HEK293 (cell line): ENCODE measurements around the gene SRBD1.

Experiments used
- CTCF ChIA-PET: fragments of 350-600 bp; formaldehyde crosslinking; extraction: SDS; loops from one replicate; lab custom pipeline; 2021; ENCODE audit warnings: antibody characterized with exemption; lab: Yijun Ruan, JAX
- POLR2A ChIA-PET: fragments of 300-600 bp; formaldehyde crosslinking; extraction: SDS; loops from one replicate; lab custom pipeline; 2020; ENCODE audit warnings: antibody characterized with exemption, inconsistent platforms; lab: Yijun Ruan, JAX
- H3K27ac ChIP-seq: fragments of 200-500 bp; sonication (Bioruptor generic); 2 replicates; pipeline ENCODE4 v1.5.1; 2014; ENCODE audit warnings: low read depth, low read length, control low read depth, inconsistent platforms; ENCODE audit errors: extremely low read depth
- H3K36me3 ChIP-seq, 2 experiments: fragments of 200-500 bp in 1 of 2; sonication (Bioruptor generic) in 1 of 2; 1 replicate in 1 of 2; 2 replicates in 1 of 2; pipeline ENCODE4 v1.5.1; 2014 to 2017; ENCODE audit warnings: inconsistent platforms in 2 of 2, low read length in 2 of 2; ENCODE audit not compliant: control insufficient read depth in 2 of 2, insufficient read depth in 1 of 2
- H3K4me1 ChIP-seq: fragments of 200-500 bp; sonication (Bioruptor generic); 2 replicates; pipeline ENCODE4 v1.5.1; 2014; ENCODE audit warnings: mild to moderate bottlenecking, low read length, inconsistent platforms; ENCODE audit not compliant: control insufficient read depth, insufficient read depth
- H3K4me3 ChIP-seq: 2 replicates; pipeline ENCODE4 v1.5.1; 2011; ENCODE audit warnings: low read depth, mild to moderate bottlenecking, control low read depth, low read length, moderate library complexity
- H3K9me3 ChIP-seq: fragments of 200-500 bp; sonication (Bioruptor generic); 2 replicates; pipeline ENCODE4 v1.5.1; 2014; ENCODE audit warnings: low read depth, low read length, inconsistent platforms; ENCODE audit not compliant: control insufficient read depth, insufficient read depth
- BCL11A ChIP-seq: fragments of 450-650 bp; formaldehyde crosslinking; IDR thresholded peaks from 2 replicates; pipeline ENCODE4 v1.5.1; 2016; ENCODE audit warnings: low read depth, missing biosample characterization, missing genetic modification characterization
- KLF7 ChIP-seq: fragments of 450-650 bp; formaldehyde crosslinking; IDR thresholded peaks from 2 replicates; pipeline ENCODE4 v1.5.1; 2016; ENCODE audit warnings: missing biosample characterization, missing genetic modification characterization, borderline replicate concordance
- KLF9 ChIP-seq: fragments of 450-650 bp; formaldehyde crosslinking; IDR thresholded peaks from 2 replicates; pipeline ENCODE4 v1.5.1; 2016; ENCODE audit warnings: missing biosample characterization, missing genetic modification characterization, low read depth
- MZF1 ChIP-seq: fragments of 450-650 bp; formaldehyde crosslinking; IDR thresholded peaks from 2 replicates; pipeline ENCODE4 v1.5.1; 2017; ENCODE audit warnings: missing biosample characterization, missing genetic modification characterization, borderline replicate concordance
- OVOL3 ChIP-seq: fragments of 450-650 bp; formaldehyde crosslinking; IDR thresholded peaks from 2 replicates; pipeline ENCODE4 v1.5.1; 2016; ENCODE audit warnings: missing biosample characterization, missing genetic modification characterization
- ZBTB8A ChIP-seq: fragments of 450-650 bp; formaldehyde crosslinking; IDR thresholded peaks from 2 replicates; pipeline ENCODE4 v1.5.1; 2016; ENCODE audit warnings: missing biosample characterization, missing genetic modification characterization
- ZFHX2 ChIP-seq: fragments of 450-650 bp; formaldehyde crosslinking; conservative IDR thresholded peaks from 2 replicates; pipeline ENCODE4 v1.5.1; 2016; ENCODE audit warnings: missing biosample characterization, missing genetic modification characterization
- ZFP69B ChIP-seq: fragments of 450-650 bp; formaldehyde crosslinking; IDR thresholded peaks from 2 replicates; pipeline ENCODE4 v1.5.1; 2016; ENCODE audit warnings: missing biosample characterization, missing genetic modification characterization
- ZNF132 ChIP-seq: fragments of 450-650 bp; formaldehyde crosslinking; IDR thresholded peaks from 2 replicates; pipeline ENCODE4 v1.5.1; 2017; ENCODE audit warnings: missing biosample characterization, missing genetic modification characterization, borderline replicate concordance
- ZNF211 ChIP-seq: fragments of 450-650 bp; formaldehyde crosslinking; IDR thresholded peaks from 2 replicates; pipeline ENCODE4 v1.5.1; 2016; ENCODE audit warnings: low read depth, missing biosample characterization, missing genetic modification characterization
- ZNF350 ChIP-seq: fragments of 450-650 bp; formaldehyde crosslinking; IDR thresholded peaks from 2 replicates; pipeline ENCODE4 v1.5.0; 2017; ENCODE audit warnings: missing biosample characterization, mild to moderate bottlenecking, missing genetic modification characterization
- ZNF404 ChIP-seq: fragments of 450-650 bp; formaldehyde crosslinking; IDR thresholded peaks from 2 replicates; pipeline ENCODE4 v1.5.1; 2017; ENCODE audit warnings: missing biosample characterization, missing genetic modification characterization
- ZNF660 ChIP-seq: fragments of 450-650 bp; IDR thresholded peaks from 2 replicates; pipeline ENCODE4 v1.5.1; 2018; ENCODE audit warnings: missing biosample characterization, mild to moderate bottlenecking, missing genetic modification characterization
- ZNF707 ChIP-seq: fragments of 450-650 bp; formaldehyde crosslinking; IDR thresholded peaks from 2 replicates; pipeline ENCODE4 v1.5.1; 2016; ENCODE audit warnings: missing biosample characterization, missing genetic modification characterization
- ZNF830 ChIP-seq: fragments of 450-650 bp; IDR thresholded peaks from 2 replicates; pipeline ENCODE4 v1.5.0; 2018; ENCODE audit warnings: missing biosample characterization, missing genetic modification characterization, low read depth, mild to moderate bottlenecking, moderate library complexity
- TF ChIP-seq, protein P1 (sequence below): fragments of 450-650 bp; formaldehyde crosslinking; IDR thresholded peaks from 2 replicates; pipeline ENCODE4 v1.5.1; 2017; ENCODE audit warnings: missing biosample characterization, missing genetic modification characterization
- TF ChIP-seq, protein P2 (sequence below): fragments of 450-650 bp; formaldehyde crosslinking; IDR thresholded peaks from 2 replicates; pipeline ENCODE4 v1.5.1; 2016; ENCODE audit warnings: missing biosample characterization, missing genetic modification characterization
- TF ChIP-seq, protein P3 (sequence below): fragments of 450-650 bp; formaldehyde crosslinking; IDR thresholded peaks from 2 replicates; pipeline ENCODE4 v1.5.1; 2016; ENCODE audit warnings: missing biosample characterization, missing genetic modification characterization
- TF ChIP-seq, protein P4 (sequence below): fragments of 450-650 bp; formaldehyde crosslinking; optimal IDR thresholded peaks from 2 replicates; pipeline ENCODE3; 2016; ENCODE audit warnings: missing biosample characterization, mild to moderate bottlenecking, missing genetic modification characterization
- TF ChIP-seq, protein P5 (sequence below): fragments of 450-650 bp; formaldehyde crosslinking; IDR thresholded peaks from 2 replicates; pipeline ENCODE4 v1.5.1; 2016; ENCODE audit warnings: missing biosample characterization, missing genetic modification characterization

Gene SRBD1

DNA sequence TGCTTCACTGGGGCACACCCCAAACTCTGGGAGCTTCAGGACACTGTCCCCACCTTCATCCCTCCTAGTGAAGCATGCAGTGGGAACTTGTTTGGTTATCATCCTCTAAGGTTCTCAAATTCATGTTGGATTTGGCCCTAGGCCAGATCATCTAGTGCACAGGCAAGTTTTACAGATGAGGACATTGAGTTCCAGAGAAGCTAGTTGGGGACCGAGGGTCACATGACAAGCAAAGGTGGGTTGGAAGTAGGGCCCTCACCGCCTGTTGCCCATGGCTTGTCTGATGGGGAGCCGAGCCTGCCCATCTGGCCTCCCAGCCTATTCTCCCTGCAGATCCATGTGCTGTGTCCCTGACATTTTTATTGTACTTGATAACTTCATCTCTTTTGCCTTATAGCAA, 43.2 kb upstream of the SRBD1 start (continued):
- TF ChIP-seq, protein P1, sequence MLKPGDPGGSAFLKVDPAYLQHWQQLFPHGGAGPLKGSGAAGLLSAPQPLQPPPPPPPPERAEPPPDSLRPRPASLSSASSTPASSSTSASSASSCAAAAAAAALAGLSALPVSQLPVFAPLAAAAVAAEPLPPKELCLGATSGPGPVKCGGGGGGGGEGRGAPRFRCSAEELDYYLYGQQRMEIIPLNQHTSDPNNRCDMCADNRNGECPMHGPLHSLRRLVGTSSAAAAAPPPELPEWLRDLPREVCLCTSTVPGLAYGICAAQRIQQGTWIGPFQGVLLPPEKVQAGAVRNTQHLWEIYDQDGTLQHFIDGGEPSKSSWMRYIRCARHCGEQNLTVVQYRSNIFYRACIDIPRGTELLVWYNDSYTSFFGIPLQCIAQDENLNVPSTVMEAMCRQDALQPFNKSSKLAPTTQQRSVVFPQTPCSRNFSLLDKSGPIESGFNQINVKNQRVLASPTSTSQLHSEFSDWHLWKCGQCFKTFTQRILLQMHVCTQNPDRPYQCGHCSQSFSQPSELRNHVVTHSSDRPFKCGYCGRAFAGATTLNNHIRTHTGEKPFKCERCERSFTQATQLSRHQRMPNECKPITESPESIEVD = 0 out of 2 replicates have a peak, but pooled peaks have one; percentile 14
- TF ChIP-seq, protein P2, sequence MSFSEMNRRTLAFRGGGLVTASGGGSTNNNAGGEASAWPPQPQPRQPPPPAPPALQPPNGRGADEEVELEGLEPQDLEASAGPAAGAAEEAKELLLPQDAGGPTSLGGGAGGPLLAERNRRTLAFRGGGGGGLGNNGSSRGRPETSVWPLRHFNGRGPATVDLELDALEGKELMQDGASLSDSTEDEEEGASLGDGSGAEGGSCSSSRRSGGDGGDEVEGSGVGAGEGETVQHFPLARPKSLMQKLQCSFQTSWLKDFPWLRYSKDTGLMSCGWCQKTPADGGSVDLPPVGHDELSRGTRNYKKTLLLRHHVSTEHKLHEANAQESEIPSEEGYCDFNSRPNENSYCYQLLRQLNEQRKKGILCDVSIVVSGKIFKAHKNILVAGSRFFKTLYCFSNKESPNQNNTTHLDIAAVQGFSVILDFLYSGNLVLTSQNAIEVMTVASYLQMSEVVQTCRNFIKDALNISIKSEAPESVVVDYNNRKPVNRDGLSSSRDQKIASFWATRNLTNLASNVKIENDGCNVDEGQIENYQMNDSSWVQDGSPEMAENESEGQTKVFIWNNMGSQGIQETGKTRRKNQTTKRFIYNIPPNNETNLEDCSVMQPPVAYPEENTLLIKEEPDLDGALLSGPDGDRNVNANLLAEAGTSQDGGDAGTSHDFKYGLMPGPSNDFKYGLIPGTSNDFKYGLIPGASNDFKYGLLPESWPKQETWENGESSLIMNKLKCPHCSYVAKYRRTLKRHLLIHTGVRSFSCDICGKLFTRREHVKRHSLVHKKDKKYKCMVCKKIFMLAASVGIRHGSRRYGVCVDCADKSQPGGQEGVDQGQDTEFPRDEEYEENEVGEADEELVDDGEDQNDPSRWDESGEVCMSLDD (tag by site-specific recombination) = no peak
- 0 out of 2 replicates have a peak, but pooled peaks have one; percentile 38 for TF ChIP-seq ZNF660 (tag by site-specific recombination)

DNA sequence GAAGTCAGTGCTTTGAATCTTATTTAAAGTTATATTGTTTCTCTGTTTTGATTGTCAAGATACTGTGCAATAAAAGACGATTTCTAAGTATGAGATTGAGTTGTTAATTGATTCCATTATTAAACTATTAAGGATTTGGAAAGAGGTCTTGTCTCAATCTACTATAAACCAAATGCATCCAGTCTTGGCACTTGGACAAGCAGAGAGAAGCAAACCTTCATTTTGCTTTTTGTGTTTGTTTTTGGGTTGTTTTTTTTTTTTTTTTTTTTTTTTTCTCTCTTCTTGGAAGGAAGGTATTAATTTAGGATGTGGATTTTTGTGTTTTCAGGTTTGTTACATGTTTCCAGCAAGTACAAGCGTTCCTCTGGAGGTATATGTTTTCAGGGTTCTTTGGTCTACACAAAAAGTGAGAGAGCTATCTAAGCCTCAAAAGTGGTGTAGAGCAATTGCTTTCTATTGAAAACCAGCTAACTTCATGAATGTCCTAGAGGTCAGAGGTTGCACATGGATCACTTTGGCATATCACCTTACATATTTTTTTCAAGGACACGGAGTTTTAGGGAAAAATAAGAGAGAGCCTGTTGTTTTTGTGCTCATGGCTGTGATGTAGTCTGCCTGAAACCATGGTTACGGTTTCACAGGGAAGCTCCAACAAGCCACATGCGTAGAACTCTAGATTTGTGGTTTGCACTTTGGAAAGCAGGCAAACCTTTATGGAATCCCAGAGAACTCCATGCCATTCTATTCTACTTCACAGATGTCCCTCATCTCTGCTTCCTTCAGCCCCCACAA, 42.3 kb upstream of the SRBD1 start:
- Histone ChIP-seq H3K4me1 (peaks cover 23% of the 10 kb centered on the region), H3K4me3 (peak overlapping the region; percentile 75), H3K9me3 (no peaks in the 10 kb centered on the region), H3K27ac (peak overlapping the region; percentile 96; the same call in 1 of the 2 replicates), H3K36me3 (no peaks in the 10 kb centered on the region)
- ChIA-PET POLR2A (interaction anchor here (0.6 to 1.3 kb wide), 3 partner anchors 38 to 144 kb away, joined by 3 to 8 read pairs (median 3); partner anchors contain the start of gene SRBD1), CTCF (interaction anchor here (0.7 to 1.0 kb wide), 3 partner anchors 9 to 61 kb away, joined by 3 read pairs; no protein-coding TSS in a partner anchor)
- TF ChIP-seq KLF7 (tag by site-specific recombination) (no peak), MZF1 (no peak)
- TF ChIP-seq, protein P3, sequence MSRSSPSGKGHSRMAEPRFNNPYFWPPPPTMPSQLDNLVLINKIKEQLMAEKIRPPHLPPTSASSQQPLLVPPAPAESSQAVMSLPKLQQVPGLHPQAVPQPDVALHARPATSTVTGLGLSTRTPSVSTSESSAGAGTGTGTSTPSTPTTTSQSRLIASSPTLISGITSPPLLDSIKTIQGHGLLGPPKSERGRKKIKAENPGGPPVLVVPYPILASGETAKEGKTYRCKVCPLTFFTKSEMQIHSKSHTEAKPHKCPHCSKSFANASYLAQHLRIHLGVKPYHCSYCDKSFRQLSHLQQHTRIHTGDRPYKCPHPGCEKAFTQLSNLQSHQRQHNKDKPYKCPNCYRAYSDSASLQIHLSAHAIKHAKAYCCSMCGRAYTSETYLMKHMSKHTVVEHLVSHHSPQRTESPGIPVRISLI = peak; percentile 84; the same call in 1 of the 2 replicates

DNA sequence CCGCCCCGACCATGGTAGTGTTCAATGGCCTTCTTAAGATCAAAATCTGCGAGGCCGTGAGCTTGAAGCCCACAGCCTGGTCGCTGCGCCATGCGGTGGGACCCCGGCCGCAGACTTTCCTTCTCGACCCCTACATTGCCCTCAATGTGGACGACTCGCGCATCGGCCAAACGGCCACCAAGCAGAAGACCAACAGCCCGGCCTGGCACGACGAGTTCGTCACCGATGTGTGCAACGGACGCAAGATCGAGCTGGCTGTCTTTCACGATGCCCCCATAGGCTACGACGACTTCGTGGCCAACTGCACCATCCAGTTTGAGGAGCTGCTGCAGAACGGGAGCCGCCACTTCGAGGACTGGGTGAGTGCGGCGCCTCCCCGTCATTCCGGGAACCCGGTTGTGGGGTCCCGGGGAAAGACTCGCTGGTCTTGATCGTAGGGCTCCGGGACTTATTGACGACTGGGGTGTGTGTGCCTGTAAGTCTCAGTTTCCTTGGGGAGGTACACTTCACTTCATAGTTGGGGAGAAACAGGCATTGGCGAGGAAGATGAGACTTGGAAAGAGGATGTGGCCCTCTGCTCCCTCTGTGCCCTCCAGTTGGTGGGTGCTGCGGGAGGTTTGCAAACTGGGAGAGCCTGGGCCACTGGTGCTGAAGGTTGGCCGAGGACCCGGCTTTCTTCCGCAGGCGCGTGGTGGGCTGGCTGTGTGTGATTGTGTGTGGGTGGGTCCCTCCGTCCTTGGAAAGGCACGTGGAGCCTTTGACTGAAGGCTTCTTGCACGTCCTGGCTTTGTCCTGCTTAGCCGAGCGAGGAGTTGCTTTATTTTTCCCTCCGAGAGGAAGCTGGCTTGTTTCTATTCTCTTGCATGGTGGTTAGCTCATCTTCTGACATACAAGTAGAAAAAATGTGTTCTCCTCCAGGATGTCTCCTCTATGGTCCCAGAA, 41.3 kb upstream of the SRBD1 start:
- Histone ChIP-seq H3K4me3 (peak overlapping the region; percentile 75), H3K9me3 (no peaks in the 10 kb centered on the region), H3K4me1 (peaks cover 23% of the 10 kb centered on the region), H3K27ac (peak overlapping the region; percentile 96; the same call in 1 of the 2 replicates), H3K36me3 (no peaks in the 10 kb centered on the region)
- ChIA-PET CTCF (interaction anchor here (0.6 to 1.2 kb wide), 3 partner anchors 8 to 286 kb away, joined by 3 to 4 read pairs (median 3); no protein-coding TSS in a partner anchor), POLR2A (interaction anchor here (0.7 to 1.3 kb wide), 4 partner anchors 9 to 206 kb away, joined by 3 to 8 read pairs (median 4); partner anchors contain the start of gene SRBD1)
- TF ChIP-seq, protein P4, sequence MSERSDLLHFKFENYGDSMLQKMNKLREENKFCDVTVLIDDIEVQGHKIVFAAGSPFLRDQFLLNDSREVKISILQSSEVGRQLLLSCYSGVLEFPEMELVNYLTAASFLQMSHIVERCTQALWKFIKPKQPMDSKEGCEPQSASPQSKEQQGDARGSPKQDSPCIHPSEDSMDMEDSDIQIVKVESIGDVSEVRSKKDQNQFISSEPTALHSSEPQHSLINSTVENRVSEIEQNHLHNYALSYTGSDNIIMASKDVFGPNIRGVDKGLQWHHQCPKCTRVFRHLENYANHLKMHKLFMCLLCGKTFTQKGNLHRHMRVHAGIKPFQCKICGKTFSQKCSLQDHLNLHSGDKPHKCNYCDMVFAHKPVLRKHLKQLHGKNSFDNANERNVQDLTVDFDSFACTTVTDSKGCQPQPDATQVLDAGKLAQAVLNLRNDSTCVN (tag by site-specific recombination) = peak; percentile 17
- TF ChIP-seq ZFHX2 = peak; percentile 81
- no peak for TF ChIP-seq OVOL3 (tag by site-specific recombination)
- TF ChIP-seq ZBTB8A (tag by site-specific recombination) = peak; percentile 42; the same call in 1 of the 2 replicates
- TF ChIP-seq, protein P5, sequence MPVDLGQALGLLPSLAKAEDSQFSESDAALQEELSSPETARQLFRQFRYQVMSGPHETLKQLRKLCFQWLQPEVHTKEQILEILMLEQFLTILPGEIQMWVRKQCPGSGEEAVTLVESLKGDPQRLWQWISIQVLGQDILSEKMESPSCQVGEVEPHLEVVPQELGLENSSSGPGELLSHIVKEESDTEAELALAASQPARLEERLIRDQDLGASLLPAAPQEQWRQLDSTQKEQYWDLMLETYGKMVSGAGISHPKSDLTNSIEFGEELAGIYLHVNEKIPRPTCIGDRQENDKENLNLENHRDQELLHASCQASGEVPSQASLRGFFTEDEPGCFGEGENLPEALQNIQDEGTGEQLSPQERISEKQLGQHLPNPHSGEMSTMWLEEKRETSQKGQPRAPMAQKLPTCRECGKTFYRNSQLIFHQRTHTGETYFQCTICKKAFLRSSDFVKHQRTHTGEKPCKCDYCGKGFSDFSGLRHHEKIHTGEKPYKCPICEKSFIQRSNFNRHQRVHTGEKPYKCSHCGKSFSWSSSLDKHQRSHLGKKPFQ (tag by site-specific recombination) = no peak
- TF ChIP-seq ZNF830 (tag by site-specific recombination) = no peak
- TF ChIP-seq ZNF404 (tag by site-specific recombination) = no peak
- no peak for TF ChIP-seq ZNF660 (tag by site-specific recombination)
- no peak for TF ChIP-seq ZNF132 (tag by site-specific recombination)
- TF ChIP-seq ZNF707 (tag by site-specific recombination) = no peak
- TF ChIP-seq ZNF350 (tag by site-specific recombination) = no peak
- no peak for TF ChIP-seq BCL11A (tag by site-specific recombination)
- TF ChIP-seq ZNF211 (tag by site-specific recombination) = no peak
- peak; percentile 92 for TF ChIP-seq ZFP69B (tag by site-specific recombination)
- TF ChIP-seq KLF9 (tag by site-specific recombination) = 0 out of 2 replicates have a peak, but pooled peaks have one; percentile 39
